CD4-positive, alpha-beta T cell treated with Interleukin-4 for 1 hour (primary cell): ENCODE results near the gene ANKS3.
A peak's percentile ranks its signal among the peaks of the same experiment; 100 is the strongest.

ENCODE experiments used
- DNase-seq, 2 donors: peaks; one replicate each; pipeline ENCODE4 v3.0.0-alpha.2; 2020 to 2022

ANKS3 gene

DNA sequence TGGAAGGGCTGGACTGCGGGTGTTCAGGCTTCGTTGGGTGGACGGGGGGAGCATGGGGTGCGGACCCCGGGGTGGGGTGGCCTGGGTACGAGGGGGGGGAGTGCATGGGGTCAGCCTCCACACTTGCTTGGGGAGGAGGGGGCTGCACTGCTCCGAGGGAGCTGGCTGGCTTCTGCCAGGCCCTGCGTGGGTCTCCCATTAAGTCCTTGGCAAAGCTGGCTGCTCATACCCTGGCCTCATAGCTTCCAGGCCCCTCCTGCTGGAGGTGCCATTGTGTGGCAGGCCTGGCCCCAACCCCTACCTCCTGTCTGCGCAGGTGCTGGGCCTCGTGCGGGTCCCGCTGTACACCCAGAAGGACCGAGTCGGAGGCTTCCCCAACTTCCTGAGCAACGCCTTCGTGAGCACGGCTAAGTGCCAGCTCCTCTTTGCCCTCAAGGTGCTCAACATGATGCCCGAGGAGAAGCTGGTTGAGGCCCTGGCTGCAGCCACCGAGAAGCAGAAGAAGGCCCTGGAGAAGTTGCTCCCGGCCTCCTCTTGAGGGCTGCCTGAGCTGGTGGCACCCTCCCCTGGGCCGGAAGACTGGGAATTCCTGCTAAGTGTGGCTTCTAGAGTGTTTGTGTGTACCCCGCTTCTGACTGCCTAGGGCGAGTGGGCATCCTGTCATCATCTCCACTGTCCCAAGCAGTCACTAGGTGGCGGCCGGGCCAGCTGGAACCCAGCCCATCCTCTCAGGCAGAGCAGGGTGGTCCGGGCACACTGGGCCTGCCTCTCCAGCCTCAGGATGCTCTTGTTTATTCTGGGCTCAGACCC, 39.2 kb downstream of the ANKS3 start:
- DNase-seq = no peak

DNA sequence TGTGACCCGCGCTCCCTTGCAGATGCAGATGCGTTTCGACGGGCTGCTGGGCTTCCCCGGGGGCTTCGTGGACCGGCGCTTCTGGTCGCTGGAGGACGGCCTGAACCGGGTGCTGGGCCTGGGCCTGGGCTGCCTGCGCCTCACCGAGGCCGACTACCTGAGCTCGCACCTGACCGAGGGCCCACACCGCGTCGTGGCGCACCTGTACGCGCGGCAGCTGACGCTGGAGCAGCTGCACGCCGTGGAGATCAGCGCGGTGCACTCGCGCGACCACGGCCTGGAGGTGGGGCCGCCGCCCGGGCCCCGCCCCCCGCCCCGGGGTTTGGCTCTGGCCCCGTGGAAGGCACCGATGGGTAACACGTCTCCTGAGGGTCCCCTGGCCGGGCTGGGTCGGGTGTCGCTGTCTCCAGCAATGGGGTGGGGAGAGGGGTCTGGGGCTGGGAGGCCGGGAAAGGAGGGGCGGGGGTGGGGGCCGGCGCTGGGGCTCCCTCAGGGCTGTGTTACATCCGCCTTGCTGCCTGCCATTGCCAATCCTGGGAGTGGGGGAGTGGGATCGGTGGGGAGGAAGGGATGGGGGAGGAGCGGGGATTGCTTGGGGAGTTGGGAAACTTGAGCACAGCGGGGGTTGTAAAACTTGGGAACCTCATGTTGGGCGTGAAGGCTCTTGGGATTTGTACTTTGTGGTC, 40.0 kb downstream of the ANKS3 start:
- DNase-seq = peak; percentile 50 to 51

DNA sequence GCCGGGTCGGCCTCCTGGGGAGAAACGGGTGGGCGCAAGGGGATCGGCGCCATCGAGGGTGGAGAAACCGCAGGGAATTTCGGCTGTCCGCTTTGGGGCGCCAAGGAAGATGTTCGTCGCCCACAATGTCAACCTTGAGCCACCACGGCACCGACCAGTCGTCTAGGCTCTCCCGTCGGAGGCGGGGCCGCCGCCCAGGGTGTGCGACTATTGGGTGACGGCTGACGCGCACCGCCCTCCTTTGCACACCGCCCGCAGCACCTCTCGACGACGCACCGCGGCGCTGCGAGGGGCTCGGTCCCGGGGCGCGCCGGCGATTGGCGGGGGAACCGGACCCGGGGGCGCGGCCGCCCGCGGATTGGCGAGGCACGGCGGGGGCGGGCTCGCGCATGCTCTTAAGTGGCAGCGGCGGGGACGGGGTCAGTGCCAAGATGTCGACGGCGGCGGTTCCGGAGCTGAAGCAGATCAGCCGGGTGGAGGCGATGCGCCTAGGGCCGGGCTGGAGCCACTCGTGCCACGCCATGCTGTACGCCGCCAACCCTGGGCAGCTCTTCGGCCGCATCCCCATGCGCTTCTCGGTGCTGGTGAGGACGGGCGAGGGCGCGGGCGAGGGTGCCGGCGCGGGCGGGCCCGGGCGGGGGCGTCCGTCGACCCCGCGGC, 40.6 kb downstream of the ANKS3 start, which contains the start of gene NUDT16L1:
NUDT16L1 (plus strand) TSS at position 267 of the 660 bp plus-strand sequence; CDS start at position 432, 165 bp downstream.
- peak; percentile 96 for DNase-seq

- DNase-seq = peak in 1 of 2 donors; percentile 18
Observed at GRCh38 chr16:4692460-4693295, 41.4 kb downstream of the ANKS3 start.

DNA sequence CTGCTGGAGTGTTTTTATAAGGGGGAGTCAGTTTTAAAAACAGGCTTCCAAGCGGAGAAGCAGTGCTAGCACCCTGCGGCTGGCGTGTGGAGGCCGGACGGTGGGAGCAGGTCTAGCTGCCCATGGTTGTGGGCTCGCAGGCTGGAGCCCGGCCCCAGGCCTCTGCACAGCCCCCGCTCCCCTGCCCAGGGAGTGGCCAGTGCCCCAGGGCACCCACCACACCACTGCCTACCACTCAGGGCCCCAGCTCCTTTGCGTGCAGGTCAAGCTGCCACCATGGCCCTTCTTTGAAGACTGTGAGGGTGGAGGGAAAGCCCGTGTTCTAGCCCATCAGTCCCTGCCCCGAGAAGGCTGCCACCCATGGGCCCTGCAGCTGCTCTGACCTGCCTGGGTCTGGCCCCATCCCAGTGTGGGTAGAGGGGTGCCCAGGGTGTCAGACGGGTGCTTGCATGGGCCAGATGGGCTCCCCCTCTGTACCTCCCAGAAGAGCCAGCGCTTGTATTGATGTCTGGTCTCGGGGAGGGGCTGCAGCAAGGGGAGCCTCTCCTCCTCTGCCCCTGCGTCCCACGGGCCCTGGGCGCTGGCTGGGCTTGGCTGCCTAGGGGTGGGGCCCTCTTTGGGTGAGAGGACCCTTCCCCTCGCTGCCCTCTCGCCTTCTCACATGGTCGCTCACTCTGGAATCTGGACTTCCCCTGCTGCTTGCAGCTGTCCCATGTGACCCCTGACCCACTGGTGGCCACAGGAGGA, 42.2 kb downstream of the ANKS3 start:
- DNase-seq = no peak

DNA sequence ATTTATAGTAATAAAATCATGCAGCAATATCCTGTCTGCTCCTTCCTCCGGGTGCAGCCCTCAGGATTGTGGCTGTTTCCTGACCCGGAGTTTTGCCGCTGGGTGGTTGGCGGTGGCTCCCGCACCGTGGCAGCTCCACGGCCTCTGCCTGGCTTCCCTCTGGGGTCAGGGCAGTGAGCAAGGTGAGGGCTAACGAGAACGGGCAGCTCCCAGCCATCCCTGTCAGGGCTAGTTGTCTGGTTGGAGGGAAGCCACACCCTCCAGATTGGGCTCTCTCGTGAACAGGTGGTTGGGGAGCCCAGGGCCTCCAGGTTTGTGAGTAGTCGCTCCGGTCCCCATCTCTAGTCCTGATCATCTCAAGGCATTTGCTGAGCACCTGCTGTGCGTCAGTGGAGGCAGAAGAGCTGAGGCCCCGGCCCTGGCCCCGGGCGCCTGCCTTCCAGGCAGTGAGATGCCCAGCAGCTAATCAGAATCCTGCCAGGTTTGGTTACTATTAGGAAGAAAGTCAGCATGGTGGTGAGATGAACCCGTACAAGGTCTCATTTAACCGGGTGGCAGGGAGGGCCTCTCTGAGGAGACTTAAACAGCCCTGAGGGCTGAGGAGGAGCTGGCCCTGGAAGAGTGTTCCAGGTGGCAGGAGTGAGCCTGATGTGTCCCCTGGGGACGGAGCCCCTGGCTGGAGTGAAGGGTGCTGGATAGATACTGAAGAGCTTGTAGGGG, 43.0 kb downstream of the ANKS3 start:
- no peak for DNase-seq

GRCh38 chr16:4689864-4690704, 44.0 kb downstream of the ANKS3 start:
- DNase-seq = no peak

GRCh38 chr16:4689091-4689671, 44.9 kb downstream of the ANKS3 start:
- DNase-seq = no peak

DNA sequence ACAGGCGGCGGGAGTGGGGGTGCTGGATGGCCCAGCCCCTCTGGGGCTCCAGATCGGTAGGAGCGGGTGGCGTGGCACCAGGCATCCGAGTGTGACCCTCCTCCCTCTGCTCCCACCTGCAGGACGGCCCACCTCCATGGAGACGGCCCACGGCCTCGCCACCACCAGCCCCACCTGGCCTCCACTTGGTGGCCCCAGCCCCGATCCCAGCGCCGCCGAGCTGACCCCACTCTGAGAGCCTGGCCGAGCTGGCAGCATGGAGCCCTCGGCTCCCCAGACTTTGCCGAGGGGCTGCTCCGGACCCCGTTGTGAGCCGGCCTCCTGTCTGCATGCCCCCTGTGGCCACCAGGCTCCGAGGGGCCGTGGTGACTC, 45.4 kb downstream of the ANKS3 start:
- no peak for DNase-seq

DNA sequence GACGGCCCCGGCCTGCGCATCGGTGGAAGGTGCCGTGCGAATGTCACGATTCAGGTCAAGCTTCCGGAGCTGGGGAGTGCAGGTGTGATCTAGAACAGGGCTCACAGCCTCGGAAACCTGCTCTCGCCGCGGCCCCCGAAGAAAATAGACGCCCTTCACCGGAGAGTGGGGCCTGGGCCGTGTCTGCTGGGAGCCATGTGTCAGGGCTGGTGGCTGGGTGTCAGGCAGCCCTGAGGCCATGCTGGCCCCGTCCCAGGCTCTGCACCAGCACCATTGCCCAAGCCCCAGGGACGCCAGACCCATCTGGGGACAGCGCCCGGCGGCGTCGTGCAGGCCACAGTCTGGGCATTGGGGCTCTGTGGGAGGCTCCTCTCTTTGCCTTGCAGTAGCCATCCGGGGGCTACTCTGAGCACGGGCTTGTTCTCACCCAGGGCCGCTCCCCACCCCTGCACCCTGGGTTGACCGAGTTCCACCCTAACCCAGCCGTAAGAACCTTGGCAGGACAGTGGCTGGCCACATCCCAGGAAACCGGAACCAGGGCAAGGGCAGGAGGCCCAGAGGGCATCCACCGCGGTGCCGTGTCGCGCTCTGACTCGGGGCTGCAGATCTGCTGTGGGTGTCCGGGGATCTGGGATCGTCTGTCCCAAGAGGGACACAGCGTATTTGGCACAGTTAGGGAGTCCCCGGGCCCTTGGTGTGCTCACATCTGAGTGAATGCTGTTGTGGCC, 46.0 kb downstream of the ANKS3 start:
- no peak for DNase-seq

GRCh38 chr16:4687416-4687815, 46.7 kb downstream of the ANKS3 start:
- no peak for DNase-seq

GRCh38 chr16:4686497-4687210, 47.4 kb downstream of the ANKS3 start:
- DNase-seq = no peak

DNA sequence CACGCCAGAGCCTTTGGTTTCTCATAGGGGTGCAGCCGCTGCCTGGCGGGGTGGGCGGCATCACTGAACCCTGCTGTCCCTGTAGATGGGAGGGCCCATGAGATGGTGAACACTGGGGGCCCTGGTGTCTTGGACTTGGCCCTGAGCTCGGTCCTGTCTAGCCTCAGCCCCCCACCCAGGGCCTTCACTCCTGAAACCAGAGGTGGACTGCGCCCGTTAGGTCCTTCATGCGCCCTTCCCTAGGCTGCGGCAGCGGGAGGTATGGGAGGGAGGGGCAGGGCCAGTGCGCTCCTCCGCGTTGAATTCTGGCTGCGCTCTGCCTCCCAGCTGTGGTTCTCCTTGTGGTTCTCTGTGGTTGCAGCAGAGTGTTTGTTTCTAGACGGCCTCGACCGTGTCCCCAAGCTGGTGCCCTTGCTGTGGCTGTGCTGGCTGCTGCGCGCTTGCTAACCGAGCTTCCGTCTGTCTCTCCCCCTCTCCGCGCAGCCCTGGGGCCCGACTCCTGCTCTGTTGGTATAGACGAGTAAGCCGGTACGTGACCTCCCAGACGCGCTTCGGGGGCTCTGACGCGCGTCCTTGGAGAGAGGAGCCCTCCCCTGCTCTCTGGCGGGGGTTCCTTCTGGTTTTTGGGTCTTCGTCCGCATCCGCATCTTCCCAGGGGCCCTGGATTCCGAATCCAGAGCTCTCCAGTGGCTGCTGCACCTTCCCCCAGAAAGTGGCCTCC, 48.1 kb downstream of the ANKS3 start:
- DNase-seq = no peak

- DNase-seq = no peak
Observed at GRCh38 chr16:4685292-4685691, 48.8 kb downstream of the ANKS3 start.

GRCh38 chr16:4684763-4685162, 49.3 kb downstream of the ANKS3 start:
- no peak for DNase-seq

DNA sequence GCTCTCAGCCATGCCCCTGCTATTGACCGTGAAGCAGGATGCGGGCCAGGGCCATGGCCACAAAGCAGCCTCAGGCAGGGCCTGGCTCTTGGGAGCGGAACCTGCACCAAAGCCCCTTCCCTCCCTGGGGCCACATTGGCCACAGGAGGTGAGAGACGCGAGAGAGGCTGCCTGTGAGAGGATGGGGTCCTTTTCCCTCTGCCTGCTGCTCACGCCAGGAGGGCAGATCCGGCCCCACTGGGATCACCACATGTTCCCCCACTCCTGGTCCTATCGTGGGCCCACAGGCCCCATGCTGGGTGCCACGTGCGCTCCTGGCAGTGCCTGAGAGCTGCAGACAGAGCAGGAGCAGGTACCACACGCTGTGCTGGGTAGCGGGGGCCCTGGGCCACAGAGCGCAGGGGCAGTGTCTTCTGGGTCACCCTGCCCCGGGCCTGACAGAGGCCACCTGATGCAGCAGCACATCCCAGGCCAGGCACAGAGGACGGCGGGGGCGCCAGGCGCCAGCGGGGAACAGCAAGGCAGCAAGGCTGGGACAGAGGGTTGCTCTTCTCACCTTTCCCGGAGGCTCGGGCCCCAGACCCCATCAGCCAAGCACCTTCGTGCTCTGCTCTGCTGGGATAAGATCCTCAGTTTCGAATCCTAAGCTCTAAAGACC, 49.9 kb downstream of the ANKS3 start:
- no peak for DNase-seq
